ENCODE data around the gene TRPV6. TPM values are rescaled to one million over a fixed set of nuclear protein-coding genes. Genes with fewer than 3 reads are reported as not detected.

The TRPV6 gene
- polyA plus RNA-seq, 1 donor from 2014 or later: 0.30 TPM

DNA sequence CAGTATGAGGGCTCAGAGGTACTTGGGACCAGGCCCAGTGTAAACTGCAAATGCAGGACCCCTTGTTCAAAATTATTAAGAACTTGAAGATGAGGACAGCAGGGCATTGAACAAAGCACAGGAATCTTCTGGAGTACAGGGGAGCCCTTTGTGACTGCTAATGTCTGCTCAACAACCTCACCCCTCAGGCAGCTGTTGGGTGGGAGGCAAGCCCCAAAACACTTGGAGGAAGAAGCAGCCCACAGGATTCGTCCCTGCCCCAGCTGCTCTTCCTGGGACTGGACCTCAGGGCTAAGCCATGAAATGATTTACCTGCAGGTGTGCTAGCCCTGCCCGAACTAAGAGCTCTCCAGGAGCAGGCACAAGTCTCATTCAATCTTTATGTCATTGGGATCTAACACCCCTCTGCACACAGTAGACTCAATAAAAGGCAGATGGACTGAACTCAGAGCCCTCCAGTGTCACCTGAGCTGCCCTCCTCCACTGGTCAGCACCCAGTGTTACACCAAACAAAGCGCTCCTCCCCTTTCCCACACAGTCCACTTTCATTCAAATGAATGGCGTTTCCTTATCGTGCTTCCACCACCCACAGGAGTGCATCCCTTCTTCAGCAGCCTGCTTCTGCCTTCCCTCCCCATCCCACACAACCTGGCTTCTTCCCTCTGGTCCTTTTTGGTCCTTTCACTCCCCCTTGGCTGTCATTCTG lies 47.0 kb upstream of the TRPV6 start:
- H2AFZ ChIP-seq (ENCODE audit: low read depth, low read length): no peak overlapping the region
- H3K27me3 ChIP-seq (ENCODE audit: insufficient read depth, low read depth, low read length): no peaks in the 10 kb centered on the region
- H3K27ac ChIP-seq (ENCODE audit: low read length): no peak overlapping the region
- H3K4me2 ChIP-seq (ENCODE audit: low read length): no peak overlapping the region
- H3K79me2 ChIP-seq (replicated peaks; ENCODE audit: insufficient read depth, low read length): no peaks in the 10 kb centered on the region
- no peaks in the 10 kb centered on the region for H3K36me3 ChIP-seq (ENCODE audit: insufficient read depth, low read length)
- no peak overlapping the region for H3K4me3 ChIP-seq (ENCODE audit: low read length)
- no peaks in the 10 kb centered on the region for H3K9me3 ChIP-seq (ENCODE audit: low read length)
- H4K20me1 ChIP-seq (ENCODE audit: insufficient read depth): no peaks in the 10 kb centered on the region
- no peak overlapping the region for H3K9ac ChIP-seq (ENCODE audit: low read length)
- H3F3A ChIP-seq (ENCODE audit: insufficient read depth, low read length, poor library complexity, severe bottlenecking): no peaks in the 10 kb centered on the region
- H3K9me2 ChIP-seq (ENCODE audit: insufficient read depth, low read length): no peaks in the 10 kb centered on the region
- no peak for TF ChIP-seq RAD21 (conservative IDR thresholded peaks at IDR 0.05)
- no peak for TF ChIP-seq POLR2AphosphoS5 (IDR thresholded peaks at IDR 0.05)
- TF ChIP-seq MXI1 (conservative IDR thresholded peaks at IDR 0.05; ENCODE audit: poor library complexity, severe bottlenecking): no peak

GRCh38 chr7:142930126-142930730 lies 44.7 kb upstream of the TRPV6 start:
- H3K36me3 ChIP-seq (ENCODE audit: insufficient read depth, low read length): no peaks in the 10 kb centered on the region
- no peak overlapping the region for H3K27ac ChIP-seq (ENCODE audit: low read length)
- no peaks in the 10 kb centered on the region for H3K9me2 ChIP-seq (ENCODE audit: insufficient read depth, low read length)
- H3K4me2 ChIP-seq (ENCODE audit: low read length): no peak overlapping the region
- no peak overlapping the region for H3K9ac ChIP-seq (ENCODE audit: low read length)
- H3K4me3 ChIP-seq (ENCODE audit: low read length): no peak overlapping the region
- no peaks in the 10 kb centered on the region for H3K9me3 ChIP-seq (ENCODE audit: low read length)
- TF ChIP-seq REST (IDR thresholded peaks at IDR 0.05; ENCODE audit: borderline replicate concordance) (no peak), TAF1 (IDR thresholded peaks at IDR 0.05; ENCODE audit: low read depth) (no peak), EZH2 (IDR thresholded peaks at IDR 0.05; ENCODE audit: borderline replicate concordance, insufficient read depth, low read length, poor library complexity, severe bottlenecking) (no peak)
- H3F3A ChIP-seq (ENCODE audit: insufficient read depth, low read length, poor library complexity, severe bottlenecking): no peaks in the 10 kb centered on the region
- H3K79me2 ChIP-seq (replicated peaks; ENCODE audit: insufficient read depth, low read length): no peaks in the 10 kb centered on the region
- no peak overlapping the region for H2AFZ ChIP-seq (ENCODE audit: low read depth, low read length)
- no peaks in the 10 kb centered on the region for H3K27me3 ChIP-seq (ENCODE audit: insufficient read depth, low read depth, low read length)
- H4K20me1 ChIP-seq (ENCODE audit: insufficient read depth): no peaks in the 10 kb centered on the region

GRCh38 chr7:142927949-142928348 lies 42.4 kb upstream of the TRPV6 start:
- Histone ChIP-seq H3K27ac (ENCODE audit: low read length) (no peak overlapping the region), H3F3A (ENCODE audit: insufficient read depth, low read length, poor library complexity, severe bottlenecking) (no peaks in the 10 kb centered on the region), H3K79me2 (replicated peaks; ENCODE audit: insufficient read depth, low read length) (no peaks in the 10 kb centered on the region), H3K9me3 (ENCODE audit: low read length) (no peaks in the 10 kb centered on the region), H3K4me3 (ENCODE audit: low read length) (no peak overlapping the region), H3K9me2 (ENCODE audit: insufficient read depth, low read length) (no peaks in the 10 kb centered on the region), H4K20me1 (ENCODE audit: insufficient read depth) (no peaks in the 10 kb centered on the region), H3K36me3 (ENCODE audit: insufficient read depth, low read length) (no peaks in the 10 kb centered on the region), H3K27me3 (ENCODE audit: insufficient read depth, low read depth, low read length) (no peaks in the 10 kb centered on the region), H3K4me2 (ENCODE audit: low read length) (no peak overlapping the region), H3K9ac (ENCODE audit: low read length) (no peak overlapping the region), H2AFZ (ENCODE audit: low read depth, low read length) (no peak overlapping the region)
- TF ChIP-seq EP300 (conservative IDR thresholded peaks at IDR 0.05; ENCODE audit: poor library complexity, severe bottlenecking): no peak
